ENCODE measurements around the gene FHOD3.
"Not testable (repeated sequence)": the region's sequence is repeated elsewhere in the genome, so short reads cannot be mapped to it uniquely, and the experiment has no call there.

The FHOD3 gene

DNA sequence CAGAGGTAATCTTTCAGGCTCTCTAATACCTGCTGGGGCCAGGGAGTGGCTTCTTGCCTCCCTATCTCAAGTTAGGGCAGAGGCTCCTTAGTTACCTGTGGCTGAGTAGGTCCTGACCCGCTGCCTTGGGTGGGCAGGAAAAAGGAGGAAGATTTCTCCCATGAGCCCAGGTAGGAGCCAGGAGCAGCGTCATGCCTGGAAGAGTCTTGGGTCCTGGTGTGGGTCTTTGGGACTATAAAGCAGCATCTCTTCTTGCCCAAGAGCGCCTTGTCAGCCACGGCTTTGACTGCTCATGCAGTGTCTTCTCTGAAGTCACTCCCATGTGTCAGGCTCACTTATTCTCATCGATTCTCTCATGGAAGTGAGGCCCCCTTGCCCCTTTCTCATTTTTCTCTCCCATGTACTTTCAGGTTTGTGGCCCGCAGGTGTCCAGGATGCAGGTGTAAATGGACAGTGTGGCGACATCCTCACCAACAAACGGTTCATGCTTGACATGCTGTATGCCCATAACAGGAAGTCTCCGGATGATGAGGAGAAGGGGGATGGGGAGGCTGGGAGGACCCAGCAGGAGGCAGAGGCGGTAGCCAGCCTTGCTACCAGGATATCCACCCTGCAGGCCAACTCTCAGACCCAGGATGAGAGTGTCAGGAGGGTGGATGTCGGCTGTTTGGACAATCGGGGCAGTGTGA is 420.1 kb downstream of the FHOD3 start:
- Histone ChIP-seq H3K36me3 (ENCODE audit: insufficient read depth, low read length) (no peaks in the 10 kb centered on the region), H3K9me3 (ENCODE audit: low read length) (no peaks in the 10 kb centered on the region), H3K4me1 (ENCODE audit: insufficient read depth, low read length) (peaks cover under 1% of the 10 kb centered on the region), H3K9ac (ENCODE audit: low read length) (no peak overlapping the region), H3K27ac (ENCODE audit: low read depth, low read length) (no peak overlapping the region), H3K4me3 (ENCODE audit: low read depth in 1 of 2, low read length in 2 of 2) (no peak overlapping the region), H3K27me3 (ENCODE audit: control insufficient read depth in 1 of 2, insufficient read depth in 2 of 2, low read length in 2 of 2) (no peaks in the 10 kb centered on the region)

DNA sequence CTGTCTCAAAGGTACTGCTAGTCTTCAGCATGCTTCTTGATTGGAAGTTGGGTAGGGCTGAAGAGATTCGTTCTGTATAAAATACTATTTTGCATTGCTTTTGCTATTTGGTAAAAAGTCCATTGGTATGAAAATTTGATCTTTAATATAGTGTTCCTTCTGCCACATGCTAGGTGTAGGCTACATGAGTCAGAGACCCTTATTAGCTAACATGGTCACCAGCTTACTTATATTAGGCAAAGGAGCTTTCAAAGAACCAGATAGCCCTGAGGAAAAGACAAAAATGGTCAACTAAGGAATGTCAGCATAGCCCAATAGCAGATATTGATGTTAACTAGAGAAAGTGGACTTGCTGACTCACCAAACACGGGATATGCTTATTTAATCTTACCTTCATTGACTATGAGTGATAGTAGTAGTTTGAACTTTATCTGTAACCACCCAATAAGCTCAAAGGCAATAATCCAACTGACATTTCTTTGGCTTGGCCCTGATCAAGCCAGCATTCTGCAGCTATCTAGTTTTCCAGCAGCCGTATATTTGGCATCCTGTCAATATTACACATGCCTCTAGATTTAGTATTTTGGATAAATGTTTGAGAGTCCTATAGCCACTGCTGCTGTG is 421.3 kb downstream of the FHOD3 start:
- Histone ChIP-seq H3K27me3 (ENCODE audit: control insufficient read depth in 1 of 2, insufficient read depth in 2 of 2, low read length in 2 of 2) (no peaks in the 10 kb centered on the region), H3K4me1 (ENCODE audit: insufficient read depth, low read length) (peaks cover 9% of the 10 kb centered on the region), H3K4me3 (ENCODE audit: low read depth in 1 of 2, low read length in 2 of 2) (no peak overlapping the region), H3K36me3 (ENCODE audit: insufficient read depth, low read length) (no peaks in the 10 kb centered on the region), H3K9ac (ENCODE audit: low read length) (no peak overlapping the region), H3K27ac (ENCODE audit: low read depth, low read length) (no peak overlapping the region), H3K9me3 (ENCODE audit: low read length) (no peaks in the 10 kb centered on the region)

DNA sequence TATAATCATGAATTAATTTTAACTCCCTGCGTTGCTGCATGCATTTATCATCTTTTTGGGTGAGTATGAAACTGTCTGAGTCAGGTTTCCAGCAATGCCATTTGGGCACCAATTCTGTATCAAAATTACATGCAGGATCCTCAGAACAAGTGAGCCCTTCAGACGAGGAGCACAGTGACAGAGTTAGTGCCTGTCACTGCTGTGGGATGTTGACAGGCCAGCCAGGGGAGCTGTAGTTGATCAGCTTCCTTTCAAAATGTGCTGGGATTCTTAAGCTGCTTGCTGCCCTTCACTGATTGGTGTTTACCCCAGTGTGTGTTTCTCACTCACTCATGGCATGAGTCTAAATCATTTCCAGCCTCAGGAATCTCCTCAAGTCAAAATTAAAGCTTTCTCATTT is 422.1 kb downstream of the FHOD3 start:
- H3K27ac ChIP-seq (ENCODE audit: low read depth, low read length), result no peak overlapping the region
- H3K4me1 ChIP-seq (ENCODE audit: insufficient read depth, low read length), result peaks cover 15% of the 10 kb centered on the region
- H3K4me3 ChIP-seq (ENCODE audit: low read depth in 1 of 2, low read length in 2 of 2), result no peak overlapping the region
- H3K27me3 ChIP-seq (ENCODE audit: control insufficient read depth in 1 of 2, insufficient read depth in 2 of 2, low read length in 2 of 2), result no peaks in the 10 kb centered on the region
- H3K36me3 ChIP-seq (ENCODE audit: insufficient read depth, low read length), result no peaks in the 10 kb centered on the region
- H3K9ac ChIP-seq (ENCODE audit: low read length), result no peak overlapping the region
- H3K9me3 ChIP-seq (ENCODE audit: low read length), result no peaks in the 10 kb centered on the region

DNA sequence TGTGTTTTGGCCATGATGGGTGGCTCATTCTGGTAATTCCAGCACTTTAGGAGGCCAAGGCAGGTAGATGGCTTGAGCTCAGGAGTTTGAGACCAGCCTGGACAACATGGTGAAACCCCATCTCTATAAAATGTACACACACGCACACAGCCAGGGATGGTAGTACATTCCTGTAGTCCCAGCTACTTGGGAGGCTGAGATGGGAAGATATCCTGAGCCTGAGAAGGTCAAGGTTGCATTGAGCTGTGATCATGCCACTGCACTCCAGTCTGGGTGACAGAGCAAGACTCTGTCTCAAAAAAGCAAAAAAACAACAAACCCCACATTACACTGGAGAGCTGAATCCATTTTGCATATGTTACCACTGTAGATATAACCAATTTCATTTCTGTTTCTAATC is 423.8 kb downstream of the FHOD3 start:
- not testable (repeated sequence) for H3K4me3 ChIP-seq (ENCODE audit: low read depth in 1 of 2, low read length in 2 of 2); H3K27me3 ChIP-seq (ENCODE audit: control insufficient read depth in 1 of 2, insufficient read depth in 2 of 2, low read length in 2 of 2); H3K27ac ChIP-seq (ENCODE audit: low read depth, low read length); H3K9ac ChIP-seq (ENCODE audit: low read length); H3K9me3 ChIP-seq (ENCODE audit: low read length); H3K36me3 ChIP-seq (ENCODE audit: insufficient read depth, low read length)
- H3K4me1 ChIP-seq (ENCODE audit: insufficient read depth, low read length), result peaks cover 19% of the 10 kb centered on the region

DNA sequence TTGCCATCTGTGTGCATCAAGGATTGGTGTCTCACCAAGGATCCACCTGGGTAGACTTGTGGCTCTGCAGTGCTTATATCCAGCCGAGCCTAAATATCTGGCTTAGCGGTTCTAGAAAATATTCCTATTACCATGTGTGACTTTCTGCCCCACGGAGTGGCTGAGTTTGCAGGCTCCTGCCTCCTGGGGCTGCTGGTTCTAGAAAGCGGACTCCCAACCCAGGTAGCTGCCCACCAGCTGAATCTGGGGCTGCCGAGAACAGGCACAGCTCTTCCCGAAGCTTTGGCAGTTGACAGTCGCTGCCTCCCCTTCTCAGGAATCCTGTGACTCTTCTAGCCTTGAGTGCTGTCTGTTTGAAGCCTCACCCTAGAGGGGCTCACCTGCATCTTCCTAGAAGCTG is 426.7 kb downstream of the FHOD3 start:
- Histone ChIP-seq H3K4me3 (ENCODE audit: low read depth in 1 of 2, low read length in 2 of 2) (peak overlapping the region in 1 of 2 donors; percentile 59), H3K4me1 (ENCODE audit: insufficient read depth, low read length) (peaks cover 19% of the 10 kb centered on the region), H3K9me3 (ENCODE audit: low read length) (no peaks in the 10 kb centered on the region), H3K27ac (ENCODE audit: low read depth, low read length) (peak overlapping the region; percentile 49), H3K9ac (ENCODE audit: low read length) (peak overlapping the region; percentile 24), H3K27me3 (ENCODE audit: control insufficient read depth in 1 of 2, insufficient read depth in 2 of 2, low read length in 2 of 2) (no peaks in the 10 kb centered on the region), H3K36me3 (ENCODE audit: insufficient read depth, low read length) (no peaks in the 10 kb centered on the region)

DNA sequence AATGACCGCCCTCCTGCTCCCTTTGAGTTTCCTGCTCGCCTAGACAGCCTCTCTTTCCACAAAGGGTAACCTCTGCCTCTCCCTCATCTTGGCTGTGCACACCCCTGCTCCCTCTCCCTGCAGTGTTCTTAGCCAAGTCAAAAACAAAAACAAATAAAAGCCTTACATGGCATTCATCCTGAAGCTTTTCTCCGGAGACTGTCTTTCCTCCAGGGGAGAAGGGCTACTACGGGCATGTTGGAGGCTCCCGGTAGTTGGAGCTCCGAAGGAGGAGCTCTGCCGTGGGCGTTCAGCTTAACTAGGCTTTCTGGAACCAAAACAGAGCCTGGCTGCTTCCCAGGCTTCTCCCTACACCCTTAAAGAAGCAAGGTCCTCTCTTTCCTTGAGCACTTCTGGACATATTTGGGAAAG is 427.1 kb downstream of the FHOD3 start:
- H3K36me3 ChIP-seq (ENCODE audit: insufficient read depth, low read length), result no peaks in the 10 kb centered on the region
- H3K9me3 ChIP-seq (ENCODE audit: low read length), result no peaks in the 10 kb centered on the region
- peak overlapping the region; percentile 49 for H3K27ac ChIP-seq (ENCODE audit: low read depth, low read length)
- no peaks in the 10 kb centered on the region for H3K27me3 ChIP-seq (ENCODE audit: control insufficient read depth in 1 of 2, insufficient read depth in 2 of 2, low read length in 2 of 2)
- H3K4me1 ChIP-seq (ENCODE audit: insufficient read depth, low read length), result peaks cover 19% of the 10 kb centered on the region
- peak overlapping the region; percentile 24 for H3K9ac ChIP-seq (ENCODE audit: low read length)
- H3K4me3 ChIP-seq (ENCODE audit: low read depth in 1 of 2, low read length in 2 of 2), result peak overlapping the region in 1 of 2 donors; percentile 59

DNA sequence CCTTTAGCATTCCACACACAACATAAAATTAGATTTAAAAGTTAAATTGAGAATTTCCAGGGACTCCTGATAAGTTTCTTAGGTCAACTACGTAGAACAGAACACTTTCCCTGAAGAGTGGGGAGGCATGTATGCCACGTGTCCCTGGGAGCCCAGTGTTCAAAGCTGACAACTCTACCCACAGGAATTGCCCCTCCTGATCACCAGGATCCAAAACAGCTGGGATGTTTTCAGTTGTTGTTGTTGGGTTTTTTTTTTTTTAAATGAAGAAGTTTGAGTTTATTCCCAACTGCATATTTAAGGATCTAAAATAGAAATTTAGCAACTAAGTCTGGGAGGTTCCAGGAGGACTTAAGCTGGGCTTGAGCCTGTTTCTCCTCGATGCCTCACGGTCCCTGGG is 430.8 kb downstream of the FHOD3 start:
- Histone ChIP-seq H3K9ac (ENCODE audit: low read length) (no peak overlapping the region), H3K9me3 (ENCODE audit: low read length) (no peaks in the 10 kb centered on the region), H3K4me3 (ENCODE audit: low read depth in 1 of 2, low read length in 2 of 2) (no peak overlapping the region), H3K27me3 (ENCODE audit: control insufficient read depth in 1 of 2, insufficient read depth in 2 of 2, low read length in 2 of 2) (no peaks in the 10 kb centered on the region), H3K27ac (ENCODE audit: low read depth, low read length) (no peak overlapping the region), H3K36me3 (ENCODE audit: insufficient read depth, low read length) (no peaks in the 10 kb centered on the region), H3K4me1 (ENCODE audit: insufficient read depth, low read length) (peaks cover 15% of the 10 kb centered on the region)

DNA sequence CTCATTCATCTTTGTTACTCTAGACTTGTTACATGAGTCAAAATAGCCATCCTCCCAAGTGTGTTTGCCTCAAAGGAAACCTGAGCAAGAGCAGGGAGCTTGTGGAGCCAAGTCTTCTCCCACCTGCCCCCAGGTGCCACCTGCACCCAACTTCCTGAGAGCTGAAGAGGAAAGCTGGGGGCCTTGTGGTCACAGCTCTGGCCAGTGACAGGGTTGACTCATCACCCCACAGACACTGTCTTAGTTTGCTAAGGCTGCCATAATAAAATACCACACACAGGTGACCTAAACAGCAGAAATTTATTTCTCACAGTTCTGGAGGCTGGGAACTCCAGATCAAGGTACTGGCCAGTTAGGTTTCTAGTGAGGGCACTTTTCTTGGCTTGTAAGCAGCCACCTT is 431.7 kb downstream of the FHOD3 start:
- H3K27ac ChIP-seq (ENCODE audit: low read depth, low read length), result no peak overlapping the region
- H3K36me3 ChIP-seq (ENCODE audit: insufficient read depth, low read length), result no peaks in the 10 kb centered on the region
- H3K27me3 ChIP-seq (ENCODE audit: control insufficient read depth in 1 of 2, insufficient read depth in 2 of 2, low read length in 2 of 2), result no peaks in the 10 kb centered on the region
- peaks cover 6% of the 10 kb centered on the region for H3K4me1 ChIP-seq (ENCODE audit: insufficient read depth, low read length)
- no peaks in the 10 kb centered on the region for H3K9me3 ChIP-seq (ENCODE audit: low read length)
- no peak overlapping the region for H3K9ac ChIP-seq (ENCODE audit: low read length)
- H3K4me3 ChIP-seq (ENCODE audit: low read depth in 1 of 2, low read length in 2 of 2), result no peak overlapping the region

DNA sequence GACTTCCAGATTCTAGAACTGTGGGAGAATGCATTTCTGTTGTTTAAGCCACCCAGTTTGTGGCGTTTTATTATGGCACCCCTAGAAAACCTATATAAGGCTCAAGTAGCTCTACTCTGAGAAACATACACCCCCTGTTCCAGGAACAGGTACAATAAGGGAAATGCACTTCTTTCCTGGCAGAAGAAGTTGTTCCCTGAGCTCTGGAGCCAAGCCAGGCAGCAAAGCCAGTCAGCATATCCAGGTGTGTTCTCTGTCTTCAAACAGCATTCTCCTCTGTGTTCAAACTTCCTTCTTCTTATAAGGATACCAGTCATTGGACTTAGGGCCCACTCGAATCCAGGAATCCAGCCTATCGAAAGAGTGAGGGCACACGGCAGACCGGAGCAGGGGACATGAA is 434.8 kb downstream of the FHOD3 start:
- Histone ChIP-seq H3K9ac (ENCODE audit: low read length) (no peak overlapping the region), H3K4me1 (ENCODE audit: insufficient read depth, low read length) (no peaks in the 10 kb centered on the region), H3K4me3 (ENCODE audit: low read depth in 1 of 2, low read length in 2 of 2) (no peak overlapping the region), H3K36me3 (ENCODE audit: insufficient read depth, low read length) (no peaks in the 10 kb centered on the region), H3K27me3 (ENCODE audit: control insufficient read depth in 1 of 2, insufficient read depth in 2 of 2, low read length in 2 of 2) (no peaks in the 10 kb centered on the region), H3K9me3 (ENCODE audit: low read length) (no peaks in the 10 kb centered on the region), H3K27ac (ENCODE audit: low read depth, low read length) (no peak overlapping the region)

DNA sequence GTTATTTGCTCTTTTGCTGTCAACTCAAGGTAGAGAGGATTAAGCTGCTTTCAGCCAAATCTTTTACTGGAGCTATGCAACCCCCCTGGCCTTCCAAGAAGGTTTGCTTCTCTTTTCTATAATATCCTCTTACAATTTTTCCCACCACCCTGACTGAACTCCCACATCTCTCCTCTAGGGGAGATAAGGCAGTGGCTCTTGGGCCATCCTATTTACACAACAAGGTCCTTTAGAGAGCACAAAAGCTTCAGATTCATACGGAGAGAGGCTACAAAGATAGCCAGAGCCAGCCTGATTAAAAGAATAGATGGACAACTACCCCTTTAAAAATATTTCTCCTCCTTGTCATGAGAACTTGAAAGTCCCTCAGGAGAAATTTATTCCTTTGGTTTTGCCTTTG is 435.6 kb downstream of the FHOD3 start:
- H3K4me3 ChIP-seq (ENCODE audit: low read depth in 1 of 2, low read length in 2 of 2), result no peak overlapping the region
- H3K36me3 ChIP-seq (ENCODE audit: insufficient read depth, low read length), result no peaks in the 10 kb centered on the region
- H3K9ac ChIP-seq (ENCODE audit: low read length), result no peak overlapping the region
- no peaks in the 10 kb centered on the region for H3K27me3 ChIP-seq (ENCODE audit: control insufficient read depth in 1 of 2, insufficient read depth in 2 of 2, low read length in 2 of 2)
- H3K4me1 ChIP-seq (ENCODE audit: insufficient read depth, low read length), result no peaks in the 10 kb centered on the region
- no peak overlapping the region for H3K27ac ChIP-seq (ENCODE audit: low read depth, low read length)
- H3K9me3 ChIP-seq (ENCODE audit: low read length), result no peaks in the 10 kb centered on the region

DNA sequence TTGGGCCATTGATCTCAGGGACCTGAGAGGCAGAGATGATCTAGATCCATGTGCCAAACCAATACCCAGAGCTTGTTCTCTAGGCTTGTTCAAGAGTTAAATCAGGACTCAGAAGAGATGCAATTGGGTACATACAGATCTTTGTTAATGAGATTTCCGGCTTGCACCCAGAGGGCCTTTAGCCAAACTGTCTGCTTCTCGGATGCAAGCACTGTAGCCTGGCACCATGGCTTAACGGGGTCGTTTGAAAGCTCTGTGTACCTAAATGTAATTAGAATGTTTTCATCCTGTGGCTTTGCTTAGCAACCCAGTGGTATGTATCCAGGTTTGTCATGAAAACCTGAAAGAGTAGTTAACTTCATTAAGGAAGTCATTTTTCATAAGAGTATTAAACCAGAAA is 437.1 kb downstream of the FHOD3 start:
- Histone ChIP-seq H3K4me1 (ENCODE audit: insufficient read depth, low read length) (no peaks in the 10 kb centered on the region), H3K27ac (ENCODE audit: low read depth, low read length) (no peak overlapping the region), H3K27me3 (ENCODE audit: control insufficient read depth in 1 of 2, insufficient read depth in 2 of 2, low read length in 2 of 2) (no peaks in the 10 kb centered on the region), H3K9me3 (ENCODE audit: low read length) (no peaks in the 10 kb centered on the region), H3K36me3 (ENCODE audit: insufficient read depth, low read length) (no peaks in the 10 kb centered on the region), H3K4me3 (ENCODE audit: low read depth in 1 of 2, low read length in 2 of 2) (no peak overlapping the region), H3K9ac (ENCODE audit: low read length) (no peak overlapping the region)

DNA sequence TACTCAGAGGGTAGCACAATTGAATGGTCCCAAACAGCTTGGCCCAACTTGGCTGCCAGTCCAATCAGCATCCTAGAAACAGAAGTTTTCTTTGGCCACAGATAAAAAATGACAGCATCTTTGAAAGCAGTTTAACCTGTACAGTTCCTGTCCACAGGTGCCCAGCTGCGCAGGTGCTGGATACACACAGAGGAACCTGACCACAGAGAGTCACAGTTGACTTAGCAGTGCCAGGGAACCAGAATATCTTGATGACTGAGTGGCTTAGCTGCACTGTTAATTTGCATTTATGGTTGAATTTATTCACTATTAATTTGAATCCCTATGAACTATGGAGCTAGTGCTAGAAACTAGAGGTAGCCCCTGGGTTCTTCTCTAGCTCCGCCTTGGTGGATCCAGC is 437.6 kb downstream of the FHOD3 start:
- Histone ChIP-seq H3K4me1 (ENCODE audit: insufficient read depth, low read length) (no peaks in the 10 kb centered on the region), H3K9ac (ENCODE audit: low read length) (no peak overlapping the region), H3K27ac (ENCODE audit: low read depth, low read length) (no peak overlapping the region), H3K27me3 (ENCODE audit: control insufficient read depth in 1 of 2, insufficient read depth in 2 of 2, low read length in 2 of 2) (no peaks in the 10 kb centered on the region), H3K4me3 (ENCODE audit: low read depth in 1 of 2, low read length in 2 of 2) (no peak overlapping the region), H3K36me3 (ENCODE audit: insufficient read depth, low read length) (no peaks in the 10 kb centered on the region), H3K9me3 (ENCODE audit: low read length) (no peaks in the 10 kb centered on the region)

All from muscle layer of colon (tissue), 2 donors.